ENCODE measurements around the gene ZCCHC3. TPM values are rescaled to one million over a fixed set of nuclear protein-coding genes. Genes with fewer than 3 reads are reported as not detected.

The ZCCHC3 gene
- total RNA-seq, 1 experiment from 2014 or later, result 43.6 TPM

DNA sequence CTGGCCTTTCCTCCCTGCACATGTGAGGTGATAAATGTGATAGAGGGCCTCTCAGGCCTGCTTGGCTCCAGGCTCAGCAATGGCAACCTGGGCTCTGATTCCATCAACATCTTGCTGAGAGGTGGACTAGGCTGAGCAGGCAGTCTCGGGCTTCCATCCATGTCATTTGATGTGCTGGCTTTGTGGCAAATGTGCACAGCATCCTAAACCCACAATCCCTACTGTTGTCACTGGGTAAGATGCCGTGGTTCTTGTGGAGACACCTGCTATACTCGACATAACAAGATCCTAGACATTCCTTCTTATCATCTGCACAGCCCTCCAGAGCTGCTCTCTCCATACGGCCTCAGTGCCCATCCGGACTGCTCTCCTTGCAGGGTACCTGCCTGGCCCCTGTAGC, 2.8 kb upstream of the ZCCHC3 start:
- Mint-ChIP-seq H3K4me3 (no peak overlapping the region), H3K27me3 (ENCODE audit: low read depth) (peaks cover 37% of the 10 kb centered on the region), H3K27ac (no peak overlapping the region)

DNA sequence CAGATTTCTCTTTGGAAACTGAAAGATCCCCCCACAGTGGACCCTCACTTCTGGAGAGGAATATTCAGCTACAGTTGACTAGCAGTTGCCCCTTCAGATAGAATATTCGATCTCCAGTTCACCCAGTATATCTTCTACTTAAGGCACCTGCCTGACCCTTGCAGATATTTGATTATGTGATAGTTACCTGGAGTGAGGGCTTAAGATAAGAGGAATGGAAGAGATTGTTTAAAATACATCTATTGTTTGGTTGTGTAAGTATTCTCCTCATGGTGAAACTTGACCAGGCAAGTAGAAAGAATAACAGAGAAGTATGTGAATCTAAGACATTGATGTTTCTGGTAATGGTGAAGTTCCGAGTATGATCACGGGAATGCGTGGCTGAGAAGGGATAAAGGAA, 1.6 kb upstream of the ZCCHC3 start:
- Mint-ChIP-seq H3K9me3 (peaks cover 5% of the 10 kb centered on the region; the same call in 1 of the 2 replicates), H3K4me3 (peak overlapping the region; percentile 89; the same call in 1 of the 2 replicates), H3K27ac (peak overlapping the region; percentile 8; the same call in 1 of the 2 replicates), H3K36me3 (peaks cover 13% of the 10 kb centered on the region), H3K4me1 (peaks cover 27% of the 10 kb centered on the region), H3K27me3 (ENCODE audit: low read depth) (peaks cover 37% of the 10 kb centered on the region)
- DNase-seq (ENCODE audit: low spot score), result no peak
- CTCF ChIA-PET, result no interaction called here
- ATAC-seq, result no peak
- TF ChIP-seq RELA (CRISPR knock-in tag; IDR thresholded peaks at IDR 0.05; ENCODE audit: borderline replicate concordance) (no peak), ATF3 (CRISPR knock-in tag; conservative IDR thresholded peaks at IDR 0.05) (no peak), MYBL2 (CRISPR knock-in tag; IDR thresholded peaks at IDR 0.05) (no peak), HMGA2 (CRISPR knock-in tag; IDR thresholded peaks at IDR 0.05) (no peak), MXD4 (CRISPR knock-in tag; IDR thresholded peaks at IDR 0.05; ENCODE audit: borderline replicate concordance) (no peak), E2F1 (CRISPR knock-in tag; IDR thresholded peaks at IDR 0.05) (no peak)
- TF ChIP-seq, protein P1, sequence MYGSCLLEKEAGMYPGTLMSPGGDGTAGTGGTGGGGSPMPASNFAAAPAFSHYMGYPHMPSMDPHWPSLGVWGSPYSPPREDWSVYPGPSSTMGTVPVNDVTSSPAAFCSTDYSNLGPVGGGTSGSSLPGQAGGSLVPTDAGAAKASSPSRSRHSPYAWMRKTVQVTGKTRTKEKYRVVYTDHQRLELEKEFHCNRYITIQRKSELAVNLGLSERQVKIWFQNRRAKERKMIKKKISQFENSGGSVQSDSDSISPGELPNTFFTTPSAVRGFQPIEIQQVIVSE (CRISPR knock-in tag; IDR thresholded peaks at IDR 0.05; ENCODE audit: borderline replicate concordance), result no peak
- POLR2A ChIA-PET, result interaction anchor here (1.2 to 6.3 kb wide), 2 partner anchors 17 to 29 kb away, joined by 3 to 110 read pairs; partner anchors contain the start of gene SOX12

More for the DNA sequence above, 2.8 kb upstream of the ZCCHC3 start:
- no peak for ATAC-seq
- POLR2A ChIA-PET, result no interaction called here
- H3K36me3 Mint-ChIP-seq, result peaks cover 13% of the 10 kb centered on the region
- H3K4me1 Mint-ChIP-seq, result peaks cover 20% of the 10 kb centered on the region
- no peak for TF ChIP-seq GTF2I (CRISPR knock-in tag; conservative IDR thresholded peaks at IDR 0.05)
- TF ChIP-seq ATF1 (CRISPR knock-in tag; IDR thresholded peaks at IDR 0.05), result no peak
- no peak for TF ChIP-seq IRF2 (CRISPR knock-in tag; IDR thresholded peaks at IDR 0.05; ENCODE audit: borderline replicate concordance, low read depth)
- TF ChIP-seq NR3C1 (CRISPR knock-in tag; conservative IDR thresholded peaks at IDR 0.05; ENCODE audit: low read depth), result no peak
- TF ChIP-seq NFATC4 (CRISPR knock-in tag; IDR thresholded peaks at IDR 0.05), result no peak
- TF ChIP-seq CTCF (IDR thresholded peaks at IDR 0.05), result no peak
- DNase-seq (ENCODE audit: low spot score), result no peak
- CTCF ChIA-PET, result interaction anchor here (1.7 kb wide), 1 partner anchor 36 kb away, joined by 8 read pairs; no protein-coding TSS in a partner anchor
- H3K9me3 Mint-ChIP-seq, result peaks cover 5% of the 10 kb centered on the region; the same call in 1 of the 2 replicates

GRCh38 chr20:297925-298775, 780 bp downstream of the ZCCHC3 start:
- H3K27ac Mint-ChIP-seq, result peak overlapping the region; percentile 100
- CTCF ChIA-PET, result interaction anchor here (0.7 to 6.5 kb wide), 4 partner anchors 12 to 32 kb away, joined by 4 to 55 read pairs (median 33); partner anchors contain the start of gene SOX12
- peaks cover 51% of the 10 kb centered on the region for H3K4me1 Mint-ChIP-seq
- TF ChIP-seq JUN (CRISPR knock-in tag; IDR thresholded peaks at IDR 0.05) (peak; percentile 32; the same call in 1 of the 2 replicates), FOXK1 (CRISPR knock-in tag; IDR thresholded peaks at IDR 0.05) (0 out of 2 replicates have a peak, but pooled peaks have one; percentile 24), AR (CRISPR knock-in tag; IDR thresholded peaks at IDR 0.05) (no peak), ZBTB43 (CRISPR knock-in tag; IDR thresholded peaks at IDR 0.05) (peak; percentile 32; the same call in 1 of the 2 replicates), KAT7 (CRISPR knock-in tag; IDR thresholded peaks at IDR 0.05; ENCODE audit: borderline replicate concordance) (peak; percentile 75; the same call in 1 of the 2 replicates)
- TF ChIP-seq, protein P2, sequence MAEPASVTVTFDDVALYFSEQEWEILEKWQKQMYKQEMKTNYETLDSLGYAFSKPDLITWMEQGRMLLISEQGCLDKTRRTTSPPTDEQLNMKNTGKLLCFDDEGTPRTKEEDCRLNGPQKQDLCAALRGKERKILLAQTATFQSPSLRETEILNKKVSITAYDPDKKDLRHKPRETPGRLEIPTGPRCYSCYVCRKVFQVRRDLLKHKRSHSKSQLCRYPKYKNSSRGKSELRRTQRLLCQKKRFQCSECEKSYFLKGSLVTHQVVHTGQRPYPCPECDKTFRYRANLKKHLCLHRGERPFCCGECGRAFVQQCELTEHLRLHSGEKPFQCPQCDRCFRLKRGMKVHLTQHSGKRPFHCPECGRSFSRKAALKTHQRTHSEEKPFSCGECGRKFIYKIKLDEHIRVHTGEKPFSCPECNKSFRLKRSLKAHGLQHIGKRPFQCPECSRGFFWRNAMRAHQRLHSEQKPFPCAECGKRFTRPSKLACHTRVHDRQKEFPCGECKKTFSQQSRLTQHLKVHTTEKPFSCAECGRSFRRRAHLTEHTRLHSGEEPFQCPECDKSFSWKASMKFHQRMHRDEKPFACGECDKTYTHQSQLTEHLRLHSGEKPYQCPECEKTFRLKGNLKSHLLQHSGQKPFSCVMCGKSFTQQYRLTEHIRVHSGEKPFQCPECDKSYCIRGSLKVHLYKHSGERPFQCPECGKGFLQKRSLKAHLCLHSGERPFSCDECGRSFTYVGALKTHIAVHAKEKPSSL (CRISPR knock-in tag; conservative IDR thresholded peaks at IDR 0.05), result no peak

More at GRCh38 chr20:297925-298775, 780 bp downstream of the ZCCHC3 start:
- no peak for ATAC-seq
- peaks cover 8% of the 10 kb centered on the region for H3K9me3 Mint-ChIP-seq
- POLR2A ChIA-PET, result interaction anchor here (0.7 to 6.3 kb wide), 4 partner anchors 12 to 55 kb away, joined by 3 to 110 read pairs (median 19); partner anchors contain the start of gene SOX12
- peak; percentile 38 for DNase-seq (ENCODE audit: low spot score)
- H3K27me3 Mint-ChIP-seq (ENCODE audit: low read depth), result peaks cover 35% of the 10 kb centered on the region
- peaks cover 17% of the 10 kb centered on the region for H3K36me3 Mint-ChIP-seq
- H3K4me3 Mint-ChIP-seq, result peak overlapping the region; percentile 100

Measured in WTC11 (cell line).